ENCODE results near the gene ADGRG2.

ADGRG2 gene

GRCh38 chrX:18946157-18946556, 176.1 kb downstream of the ADGRG2 start:
- peaks cover 10% of the 10 kb centered on the region for H3K4me1 Mint-ChIP-seq (ENCODE audit: low read depth)
- H3K27ac Mint-ChIP-seq: peak overlapping the region; percentile 40
- intact Hi-C loops (cut with micrococcal nuclease): no loop called here
- H3K4me3 Mint-ChIP-seq: no peak overlapping the region
- peaks cover 82% of the 10 kb centered on the region for H3K36me3 Mint-ChIP-seq (ENCODE audit: low read depth)
- H3K9me3 Mint-ChIP-seq: no peaks in the 10 kb centered on the region
- H3K27me3 Mint-ChIP-seq: no peaks in the 10 kb centered on the region

DNA sequence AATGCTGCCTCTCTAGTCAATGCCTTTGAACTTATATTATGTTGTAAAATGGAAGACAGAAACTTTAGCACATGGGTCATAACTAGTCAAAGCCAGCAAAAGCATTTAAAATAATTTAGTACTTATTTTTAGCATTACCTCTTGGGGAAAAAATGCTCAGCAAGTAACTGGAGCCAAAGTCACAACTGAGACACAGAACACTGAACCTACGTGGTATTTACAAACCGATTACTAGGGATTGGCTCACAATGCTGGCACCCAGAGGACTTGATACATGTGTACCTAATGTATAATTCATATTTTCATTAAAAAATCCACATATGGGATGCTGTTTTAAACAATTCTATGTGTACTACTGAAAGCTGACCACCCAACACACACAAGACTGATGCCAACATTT, 176.8 kb downstream of the ADGRG2 start:
- no peak overlapping the region for H3K27ac Mint-ChIP-seq
- peaks cover 82% of the 10 kb centered on the region for H3K36me3 Mint-ChIP-seq (ENCODE audit: low read depth)
- no peaks in the 10 kb centered on the region for H3K27me3 Mint-ChIP-seq
- no peak overlapping the region for H3K4me3 Mint-ChIP-seq
- H3K4me1 Mint-ChIP-seq (ENCODE audit: low read depth): peaks cover 10% of the 10 kb centered on the region
- intact Hi-C loops (cut with micrococcal nuclease): no loop called here
- no peaks in the 10 kb centered on the region for H3K9me3 Mint-ChIP-seq

DNA sequence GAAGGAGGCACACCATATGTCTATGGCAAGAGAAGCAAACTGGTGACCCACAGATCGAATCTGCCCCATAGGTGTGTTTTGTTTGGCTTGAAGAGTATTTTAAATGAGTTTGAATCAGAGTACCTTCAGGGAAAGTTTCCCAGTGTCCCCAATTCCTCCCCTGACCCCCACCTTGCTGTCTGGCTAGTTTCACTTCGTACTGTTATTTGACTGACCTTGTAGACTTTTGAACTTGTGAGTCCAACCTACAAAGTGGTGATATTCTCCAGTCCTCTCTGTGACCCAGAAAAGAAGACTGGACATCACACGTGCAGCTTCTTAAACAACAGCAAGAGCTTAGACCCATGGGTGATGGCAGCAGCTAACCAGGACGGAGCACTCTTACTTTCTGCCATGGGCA, 177.8 kb downstream of the ADGRG2 start:
- Mint-ChIP-seq H3K36me3 (ENCODE audit: low read depth) (peaks cover 77% of the 10 kb centered on the region), H3K27me3 (no peaks in the 10 kb centered on the region), H3K4me1 (ENCODE audit: low read depth) (peaks cover 3% of the 10 kb centered on the region), H3K27ac (no peak overlapping the region), H3K9me3 (no peaks in the 10 kb centered on the region), H3K4me3 (no peak overlapping the region)
- intact Hi-C loops (cut with micrococcal nuclease): no loop called here

DNA sequence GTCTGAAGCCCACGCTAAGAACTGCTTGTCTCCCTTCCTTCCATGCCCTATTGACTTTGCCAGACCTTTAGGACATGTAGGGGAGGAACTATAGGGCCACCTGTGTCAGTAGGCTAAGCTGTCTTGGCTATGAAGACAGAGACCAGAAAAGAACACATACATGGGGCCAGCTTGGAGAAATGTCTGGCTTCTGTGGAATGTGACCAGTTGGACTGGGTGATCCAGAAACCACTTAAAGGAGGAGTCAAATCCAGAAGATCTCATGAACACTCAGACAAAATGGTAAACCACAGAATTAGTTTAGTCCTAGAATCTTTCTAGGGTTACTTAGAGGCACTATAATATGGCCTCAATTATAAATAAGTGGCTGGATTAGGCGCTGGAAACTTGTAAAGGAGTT, 180.4 kb downstream of the ADGRG2 start:
- intact Hi-C loops (cut with micrococcal nuclease): no loop called here
- Mint-ChIP-seq H3K27me3 (no peaks in the 10 kb centered on the region), H3K36me3 (ENCODE audit: low read depth) (peaks cover 72% of the 10 kb centered on the region), H3K4me1 (ENCODE audit: low read depth) (no peaks in the 10 kb centered on the region), H3K27ac (no peak overlapping the region), H3K9me3 (no peaks in the 10 kb centered on the region), H3K4me3 (no peak overlapping the region)
